Lower leg skin (tissue), 3 donors: ENCODE results near the gene DDX24.

Source experiments
- POLR2A ChIP-seq, 2 donors: fragments of 450-650 bp; IDR thresholded peaks; one replicate each; pipeline ENCODE4 v1.6.1; 2016 to 2017; ENCODE audit warnings: antibody characterized with exemption in 2 of 2, mild to moderate bottlenecking in 1 of 2, moderate library complexity in 1 of 2
- TF ChIP-seq, protein P1 (sequence below), 3 donors: fragments of 450-650 bp; IDR thresholded peaks; one replicate each; pipeline ENCODE4 v1.5.1; 2016; ENCODE audit warnings: antibody characterized with exemption in 3 of 3, mild to moderate bottlenecking in 3 of 3, moderate library complexity in 2 of 3

DNA sequence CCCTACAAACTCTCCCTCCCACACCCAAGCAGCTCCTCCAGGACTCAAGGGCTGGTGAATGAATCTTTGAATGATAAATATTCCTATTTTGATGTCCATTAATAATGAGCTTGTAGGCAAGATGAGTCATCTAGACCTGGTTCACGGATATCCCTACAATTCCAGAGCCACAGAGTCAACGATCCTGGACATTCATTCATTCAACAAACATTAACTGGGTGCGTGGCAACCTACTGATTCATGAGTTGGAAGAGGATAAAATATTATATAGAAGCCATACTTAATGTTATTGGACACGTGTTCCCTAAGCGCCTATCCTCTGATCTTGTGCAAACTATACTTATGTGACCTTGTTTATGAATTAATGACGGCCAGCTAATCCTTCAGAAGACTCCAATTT is 55.3 kb downstream of the DDX24 start:
- TF ChIP-seq POLR2A (IDR thresholded peaks at IDR 0.05), result no peak
- TF ChIP-seq, protein P1, sequence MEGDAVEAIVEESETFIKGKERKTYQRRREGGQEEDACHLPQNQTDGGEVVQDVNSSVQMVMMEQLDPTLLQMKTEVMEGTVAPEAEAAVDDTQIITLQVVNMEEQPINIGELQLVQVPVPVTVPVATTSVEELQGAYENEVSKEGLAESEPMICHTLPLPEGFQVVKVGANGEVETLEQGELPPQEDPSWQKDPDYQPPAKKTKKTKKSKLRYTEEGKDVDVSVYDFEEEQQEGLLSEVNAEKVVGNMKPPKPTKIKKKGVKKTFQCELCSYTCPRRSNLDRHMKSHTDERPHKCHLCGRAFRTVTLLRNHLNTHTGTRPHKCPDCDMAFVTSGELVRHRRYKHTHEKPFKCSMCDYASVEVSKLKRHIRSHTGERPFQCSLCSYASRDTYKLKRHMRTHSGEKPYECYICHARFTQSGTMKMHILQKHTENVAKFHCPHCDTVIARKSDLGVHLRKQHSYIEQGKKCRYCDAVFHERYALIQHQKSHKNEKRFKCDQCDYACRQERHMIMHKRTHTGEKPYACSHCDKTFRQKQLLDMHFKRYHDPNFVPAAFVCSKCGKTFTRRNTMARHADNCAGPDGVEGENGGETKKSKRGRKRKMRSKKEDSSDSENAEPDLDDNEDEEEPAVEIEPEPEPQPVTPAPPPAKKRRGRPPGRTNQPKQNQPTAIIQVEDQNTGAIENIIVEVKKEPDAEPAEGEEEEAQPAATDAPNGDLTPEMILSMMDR (IDR thresholded peaks at IDR 0.05), result no peak
